ENCODE data around the gene GBP5. TPM values are rescaled to one million over a fixed set of nuclear protein-coding genes. Genes with fewer than 3 reads are reported as not detected.
"Not testable (repeated sequence)": the region's sequence is repeated elsewhere in the genome, so short reads cannot be mapped to it uniquely, and the experiment has no call there.

GBP5 gene
- total and polyA plus RNA-seq, 7 experiments from 2014 or later: 30.0 to 784 (median 42.1) TPM

DNA sequence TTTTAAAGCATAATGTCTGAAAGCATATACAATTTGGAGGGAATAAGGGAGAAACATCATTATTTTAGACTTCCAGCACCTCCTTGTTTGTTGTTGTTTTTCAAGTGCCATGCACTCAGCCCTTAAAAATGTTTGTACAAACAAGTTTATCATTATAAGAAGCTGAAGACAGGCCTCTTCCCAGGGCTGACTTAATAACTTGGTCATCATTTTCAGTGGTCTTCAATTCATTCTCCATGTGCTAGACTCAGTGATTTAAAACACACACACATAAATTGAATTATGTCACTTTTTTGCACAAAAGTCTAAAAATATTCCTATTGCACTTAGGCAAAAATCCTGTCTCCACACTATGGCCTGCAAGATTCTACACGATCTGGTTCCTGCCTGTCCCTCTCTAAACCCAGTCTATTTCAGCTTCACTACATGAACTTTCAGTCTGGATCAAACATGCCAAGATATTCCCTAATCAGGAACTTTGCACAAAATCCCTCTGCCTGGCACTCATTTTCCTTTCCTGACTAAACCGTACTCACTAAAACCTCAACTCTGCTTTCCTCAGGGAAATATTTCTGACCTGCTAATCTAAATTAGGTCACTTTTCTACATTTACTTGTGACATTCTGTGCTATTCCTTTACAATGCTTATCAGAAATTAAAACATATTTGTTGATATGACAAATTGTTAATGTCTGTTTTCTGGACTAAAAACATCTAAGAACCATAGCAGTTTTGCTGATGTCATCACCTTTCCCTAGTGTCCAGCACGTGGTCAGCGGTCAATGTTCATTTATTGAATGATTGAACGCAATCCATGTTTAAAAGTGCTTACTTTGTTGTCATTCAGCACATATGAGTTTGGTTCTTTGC, 14.8 kb upstream of the GBP5 start:
- H3K36me3 Mint-ChIP-seq: peaks cover 0 to 72% (median 11%) of the 10 kb centered on the region in 5 donors
- H3K4me3 ChIP-seq (ENCODE audit: low read length): peak overlapping the region; percentile 41
- peaks cover 46 to 73% (median 68%) of the 10 kb centered on the region in 7 donors for H3K4me1 Mint-ChIP-seq

DNA sequence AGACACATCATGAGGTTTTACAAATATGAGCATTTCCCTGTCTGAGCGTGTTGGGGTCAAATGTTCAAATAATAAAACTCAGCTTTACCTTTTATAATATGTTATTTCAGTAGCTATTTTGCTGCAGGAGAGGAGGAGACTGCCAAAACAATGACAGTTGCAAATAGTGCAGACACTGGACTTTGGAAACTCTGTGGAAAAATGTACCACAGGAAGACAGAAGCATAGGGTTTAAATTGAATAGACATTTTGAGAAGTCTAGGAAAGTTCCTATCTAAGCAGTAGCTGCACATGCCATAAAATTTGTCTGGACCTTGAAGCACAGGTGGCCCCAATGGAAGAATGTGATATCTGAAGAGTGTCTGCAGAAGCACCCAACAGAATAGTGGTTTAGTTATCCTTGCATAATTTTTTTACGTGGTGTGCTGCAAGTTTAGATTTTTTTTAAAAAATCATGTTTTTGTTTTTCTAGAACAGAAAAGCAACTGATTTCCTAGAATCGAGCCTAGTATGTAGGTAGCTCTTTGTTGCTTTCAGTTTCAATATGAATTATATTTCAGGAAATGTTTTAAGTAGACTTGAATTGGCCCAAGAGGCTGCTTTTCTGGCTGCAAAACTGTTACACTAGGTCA, 14.0 kb upstream of the GBP5 start:
- no peaks in the 10 kb centered on the region for H3K27me3 ChIP-seq (ENCODE audit: control insufficient read depth in 2 of 2, insufficient read depth in 2 of 2, low read length in 2 of 2)
- DNase-seq (peak in 6 of 9 donors; percentile 25 to 65 (median 48)), ATAC-seq (peak; percentile 77)
- peak overlapping the region; percentile 63 to 83 (median 76) for H3K4me3 Mint-ChIP-seq
- H3K9me3 Mint-ChIP-seq: peaks cover 0 to 30% (median 3%) of the 10 kb centered on the region in 11 donors
- H3K36me3 ChIP-seq (ENCODE audit: control insufficient read depth in 2 of 3, insufficient read depth in 3 of 3, low read length in 3 of 3): no peaks in the 10 kb centered on the region
- CTCF ChIA-PET: interaction anchor here (0.6 to 3.2 kb wide), 8 partner anchors 10 to 287 kb away, joined by 3 to 13 read pairs (median 4); partner anchors contain the start of gene GBP5
- no peaks in the 10 kb centered on the region for H3K27me3 Mint-ChIP-seq
- POLR2A ChIA-PET: interaction anchor here (0.6 to 2.9 kb wide), 18 partner anchors 9 to 603 kb away, joined by 3 to 18 read pairs (median 4); partner anchors contain the start of gene GBP5
- H3K27ac Mint-ChIP-seq: peak overlapping the region; percentile 76 to 96 (median 91)
- H3K9me3 ChIP-seq (ENCODE audit: control insufficient read depth in 2 of 3, low read length in 3 of 3): peaks cover 0 to 1% (median 0%) of the 10 kb centered on the region in 3 experiments
- intact Hi-C loops (cut with micrococcal nuclease): loop anchor here (1.0 to 5.0 kb wide), 8 partner anchors 7 to 321 kb away; partner anchors contain the start of gene GBP5 (in 1 of the 2)
- H3K36me3 Mint-ChIP-seq: peaks cover 0 to 72% (median 10%) of the 10 kb centered on the region in 5 donors
- H3K4me1 ChIP-seq (ENCODE audit: control insufficient read depth in 2 of 2, insufficient read depth in 2 of 2, low read length in 2 of 2): peaks cover 40 to 52% of the 10 kb centered on the region in 2 donors
- peak overlapping the region; percentile 41 for H3K4me3 ChIP-seq (ENCODE audit: low read length)
- H3K4me1 Mint-ChIP-seq: peaks cover 48 to 78% (median 74%) of the 10 kb centered on the region in 7 donors
- peak overlapping the region; percentile 63 for H3K27ac ChIP-seq (ENCODE audit: low read depth, low read length)

More for the DNA sequence above, 14.8 kb upstream of the GBP5 start:
- peak overlapping the region; percentile 76 to 96 (median 91) for H3K27ac Mint-ChIP-seq
- Histone ChIP-seq H3K27me3 (ENCODE audit: control insufficient read depth in 2 of 2, insufficient read depth in 2 of 2, low read length in 2 of 2) (no peaks in the 10 kb centered on the region), H3K36me3 (ENCODE audit: control insufficient read depth in 2 of 3, insufficient read depth in 3 of 3, low read length in 3 of 3) (no peaks in the 10 kb centered on the region), H3K9me3 (ENCODE audit: control insufficient read depth in 2 of 3, low read length in 3 of 3) (peaks cover 0 to 6% (median 4%) of the 10 kb centered on the region in 3 experiments), H3K27ac (ENCODE audit: low read depth, low read length) (peak overlapping the region; percentile 63), H3K4me1 (ENCODE audit: control insufficient read depth in 2 of 2, insufficient read depth in 2 of 2, low read length in 2 of 2) (peaks cover 40 to 46% of the 10 kb centered on the region in 2 donors)
- DNase-seq (no peak), ATAC-seq (no peak)
- POLR2A ChIA-PET: interaction anchor here (0.6 to 2.9 kb wide), 16 partner anchors 10 to 604 kb away, joined by 3 to 18 read pairs (median 4); partner anchors contain the start of gene GBP5
- peak overlapping the region; percentile 46 to 83 (median 76) for H3K4me3 Mint-ChIP-seq
- peaks cover 2 to 32% (median 5%) of the 10 kb centered on the region in 11 donors for H3K9me3 Mint-ChIP-seq
- CTCF ChIA-PET: interaction anchor here (0.6 to 3.2 kb wide), 7 partner anchors 11 to 288 kb away, joined by 3 to 13 read pairs (median 3); partner anchors contain the start of gene GBP5
- no peaks in the 10 kb centered on the region for H3K27me3 Mint-ChIP-seq
- intact Hi-C loops (cut with micrococcal nuclease): loop anchor here (1.0 to 5.0 kb wide), 8 partner anchors 8 to 320 kb away; partner anchors contain the start of gene GBP5 (in 1 of the 2)

DNA sequence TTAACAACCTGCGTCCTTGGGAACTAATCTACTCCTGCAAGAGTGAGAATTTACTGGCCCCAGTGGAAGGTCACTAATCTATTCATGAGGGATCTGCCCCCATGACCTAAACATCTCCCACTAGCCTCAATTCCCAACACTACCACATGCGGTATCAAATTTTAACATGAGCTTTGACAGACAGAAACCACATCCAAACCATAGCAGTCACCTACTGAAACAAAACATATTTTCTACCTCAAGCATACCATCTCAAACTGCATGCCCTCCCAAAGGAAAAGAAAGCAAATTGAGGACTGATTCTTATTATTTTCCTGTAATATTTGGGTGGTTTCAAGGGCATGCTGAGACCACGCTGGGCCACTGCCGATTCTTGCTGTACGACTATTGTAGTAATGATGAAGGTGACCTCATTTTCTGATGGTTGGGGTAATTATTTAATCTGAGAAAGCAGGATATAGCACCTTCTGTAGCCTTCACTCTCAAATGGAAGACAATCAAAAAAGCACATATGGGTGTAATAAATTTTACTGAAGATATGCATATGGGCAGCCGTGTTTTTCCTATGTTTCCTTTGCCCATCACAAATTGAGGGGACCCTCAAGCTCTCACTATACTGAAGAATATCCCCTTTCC, 13.2 kb upstream of the GBP5 start:
- H3K4me3 ChIP-seq (ENCODE audit: low read length): peak overlapping the region; percentile 41
- H3K36me3 ChIP-seq (ENCODE audit: control insufficient read depth in 2 of 3, insufficient read depth in 3 of 3, low read length in 3 of 3): no peaks in the 10 kb centered on the region
- Mint-ChIP-seq H3K4me3 (peak overlapping the region; percentile 63 to 83 (median 76)), H3K27ac (peak overlapping the region; percentile 76 to 96 (median 91)), H3K27me3 (no peaks in the 10 kb centered on the region), H3K36me3 (peaks cover 0 to 71% (median 10%) of the 10 kb centered on the region in 5 donors), H3K4me1 (peaks cover 54 to 86% (median 81%) of the 10 kb centered on the region in 7 donors), H3K9me3 (peaks cover 0 to 30% (median 3%) of the 10 kb centered on the region in 11 donors)
- intact Hi-C loops (cut with micrococcal nuclease): loop anchor here (2.0 to 5.0 kb wide), 3 partner anchors 13 to 321 kb away; partner anchors contain the start of gene GBP5 (in 1 of the 2)
- ATAC-seq: peak; percentile 57
- ChIA-PET POLR2A (interaction anchor here (0.5 to 2.9 kb wide), 11 partner anchors 9 to 602 kb away, joined by 3 to 18 read pairs (median 4); partner anchors contain the start of gene GBP5), CTCF (interaction anchor here (1.1 to 3.2 kb wide), 7 partner anchors 9 to 287 kb away, joined by 3 to 13 read pairs (median 4); partner anchors contain the start of gene GBP4)
- peaks cover 43 to 60% of the 10 kb centered on the region in 2 donors for H3K4me1 ChIP-seq (ENCODE audit: control insufficient read depth in 2 of 2, insufficient read depth in 2 of 2, low read length in 2 of 2)
- no peaks in the 10 kb centered on the region for H3K27me3 ChIP-seq (ENCODE audit: control insufficient read depth in 2 of 2, insufficient read depth in 2 of 2, low read length in 2 of 2)
- peak overlapping the region; percentile 63 for H3K27ac ChIP-seq (ENCODE audit: low read depth, low read length)
- DNase-seq: peak in 1 of 9 donors; percentile 10
- no peaks in the 10 kb centered on the region for H3K9me3 ChIP-seq (ENCODE audit: control insufficient read depth in 2 of 3, low read length in 3 of 3)

DNA sequence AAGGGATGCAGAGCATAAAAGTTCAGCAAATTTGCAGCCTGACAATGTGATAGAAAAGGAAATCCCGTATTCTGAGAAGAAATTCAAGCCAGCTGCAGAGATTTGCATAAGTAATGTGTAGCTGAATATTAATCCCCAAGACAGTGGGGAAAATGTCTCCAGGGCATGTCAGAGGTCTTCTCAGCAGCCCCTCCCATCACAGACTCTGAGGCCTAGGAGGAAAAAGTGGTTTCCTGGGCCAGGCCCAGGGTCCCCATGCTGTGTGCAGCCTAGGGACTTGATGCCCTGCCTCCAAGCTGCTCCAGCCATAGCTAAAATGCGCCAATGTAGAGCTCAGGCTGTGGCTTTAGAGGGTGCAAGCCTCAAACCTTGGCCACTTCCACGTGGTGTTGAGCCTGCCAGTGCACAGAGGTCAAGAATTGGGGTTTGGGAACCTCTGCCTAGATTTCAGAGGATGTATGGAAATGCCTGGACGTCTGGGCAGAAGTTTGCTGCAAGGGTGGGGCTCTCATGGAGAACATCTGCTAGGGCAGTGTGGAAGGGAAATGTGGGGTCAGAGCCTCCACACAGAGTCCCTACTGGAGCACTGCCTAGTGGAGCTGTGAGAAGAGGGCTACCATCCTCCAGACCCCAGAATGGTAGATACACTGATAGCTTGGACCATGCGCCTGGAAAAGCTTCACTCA, 11.6 kb upstream of the GBP5 start:
- DNase-seq; H3K27me3 ChIP-seq (ENCODE audit: control insufficient read depth in 2 of 2, insufficient read depth in 2 of 2, low read length in 2 of 2); H3K4me3 ChIP-seq (ENCODE audit: low read length); intact Hi-C loops (cut with micrococcal nuclease); H3K9me3 ChIP-seq (ENCODE audit: control insufficient read depth in 2 of 3, low read length in 3 of 3); ATAC-seq; H3K27ac ChIP-seq (ENCODE audit: low read depth, low read length); H3K27me3 Mint-ChIP-seq; H3K36me3 ChIP-seq (ENCODE audit: control insufficient read depth in 2 of 3, insufficient read depth in 3 of 3, low read length in 3 of 3): not testable (repeated sequence)
- peaks cover 55 to 74% of the 10 kb centered on the region in 2 donors for H3K4me1 ChIP-seq (ENCODE audit: control insufficient read depth in 2 of 2, insufficient read depth in 2 of 2, low read length in 2 of 2)
- H3K27ac Mint-ChIP-seq: peak overlapping the region; percentile 14 to 94 (median 65)
- H3K4me3 Mint-ChIP-seq: peak overlapping the region in 3 of 10 donors; percentile 5 to 57 (median 15)
- CTCF ChIA-PET: interaction anchor here (0.8 to 1.8 kb wide), 3 partner anchors 10 to 287 kb away, joined by 3 to 6 read pairs (median 4); partner anchors contain the start of gene GBP4
- peaks cover 0 to 69% (median 6%) of the 10 kb centered on the region in 5 donors for H3K36me3 Mint-ChIP-seq
- H3K4me1 Mint-ChIP-seq: peaks cover 56 to 92% (median 84%) of the 10 kb centered on the region in 7 donors
- POLR2A ChIA-PET: interaction anchor here (1.2 kb wide), 1 partner anchor 11 kb away, joined by 3 read pairs; no protein-coding TSS in a partner anchor
- peaks cover 0 to 22% (median 2%) of the 10 kb centered on the region in 11 donors for H3K9me3 Mint-ChIP-seq

DNA sequence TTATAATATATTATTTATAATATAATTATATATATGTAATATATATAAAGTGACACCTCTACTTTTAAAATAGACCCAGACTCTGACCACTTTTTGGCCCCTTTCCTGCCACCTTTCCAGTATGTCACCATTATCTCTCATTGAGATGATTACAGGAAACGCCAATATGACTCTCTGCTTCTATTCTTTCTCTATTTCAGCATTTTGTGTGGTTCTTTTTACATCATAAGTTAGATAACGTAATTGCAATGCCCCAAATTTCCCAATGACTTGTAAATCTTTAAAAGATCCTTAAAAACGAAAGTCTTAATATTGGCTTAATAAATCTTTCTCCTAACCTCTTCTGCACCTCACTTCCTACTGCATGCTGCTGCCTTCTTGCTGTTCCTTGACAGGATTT, 8.1 kb upstream of the GBP5 start:
- no peak for ATAC-seq

More for the DNA sequence above, 8.1 kb upstream of the GBP5 start:
- no peak overlapping the region for H3K4me3 ChIP-seq (ENCODE audit: low read length)
- peaks cover 0 to 19% (median 1%) of the 10 kb centered on the region in 11 donors for H3K9me3 Mint-ChIP-seq
- peak overlapping the region in 7 of 9 donors; percentile 6 to 94 (median 52) for H3K27ac Mint-ChIP-seq
- H3K9me3 ChIP-seq (ENCODE audit: control insufficient read depth in 2 of 3, low read length in 3 of 3): no peaks in the 10 kb centered on the region
- DNase-seq: no peak
- peak overlapping the region in 3 of 10 donors; percentile 31 to 54 (median 32) for H3K4me3 Mint-ChIP-seq
- H3K4me1 Mint-ChIP-seq: peaks cover 49 to 92% (median 81%) of the 10 kb centered on the region in 7 donors
- ChIA-PET CTCF (no interaction called here), POLR2A (interaction anchor here (1.0 to 1.3 kb wide), 5 partner anchors 9 to 279 kb away, joined by 3 to 7 read pairs (median 4); no protein-coding TSS in a partner anchor)
- no peak overlapping the region for H3K27ac ChIP-seq (ENCODE audit: low read depth, low read length)
- H3K27me3 Mint-ChIP-seq: no peaks in the 10 kb centered on the region
- H3K27me3 ChIP-seq (ENCODE audit: control insufficient read depth in 2 of 2, insufficient read depth in 2 of 2, low read length in 2 of 2): no peaks in the 10 kb centered on the region
- intact Hi-C loops (cut with micrococcal nuclease): loop anchor here in 1 of 2 donors (2.0 kb wide), 1 partner anchor 14 kb away; no protein-coding TSS in a partner anchor
- H3K4me1 ChIP-seq (ENCODE audit: control insufficient read depth in 2 of 2, insufficient read depth in 2 of 2, low read length in 2 of 2): peaks cover 64 to 78% of the 10 kb centered on the region in 2 donors
- peaks cover 0 to 66% (median 3%) of the 10 kb centered on the region in 5 donors for H3K36me3 Mint-ChIP-seq
- H3K36me3 ChIP-seq (ENCODE audit: control insufficient read depth in 2 of 3, insufficient read depth in 3 of 3, low read length in 3 of 3): no peaks in the 10 kb centered on the region
